Stimulated activated CD8-positive, alpha-beta memory T cell treated with anti-CD3 and anti-CD28 coated beads, Interleukin-15, amount 100 ng/mL, for 1 hour (primary cell): ENCODE data around the gene MAPK4.
"Not testable (repeated sequence)": the region's sequence is repeated elsewhere in the genome, so short reads cannot be mapped to it uniquely, and the experiment has no call there.

Experiments used
- DNase-seq: peaks from one replicate; pipeline ENCODE4 v3.0.0-alpha.2; 2020; ENCODE audit warnings: low read depth

MAPK4 gene

DNA sequence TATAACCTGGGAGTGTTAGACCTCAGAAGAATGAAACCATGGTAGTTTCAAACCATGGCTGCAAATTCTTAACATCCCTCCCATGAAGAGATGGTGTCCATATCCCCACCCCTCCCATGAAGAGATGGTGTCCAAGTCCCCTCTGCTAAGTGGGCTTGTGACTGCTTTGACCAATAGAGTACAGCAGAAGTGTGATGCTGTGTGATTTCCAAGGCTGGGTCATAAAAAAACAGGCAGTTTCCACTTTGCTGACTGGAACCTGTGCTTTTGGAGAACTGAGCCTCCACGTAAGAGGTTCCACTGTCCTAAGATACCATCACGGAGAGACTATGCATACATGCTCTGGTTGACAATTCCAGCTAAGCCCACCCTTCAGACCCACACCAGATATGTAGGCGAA, 194.4 kb downstream of the MAPK4 start:
- DNase-seq, result no peak

DNA sequence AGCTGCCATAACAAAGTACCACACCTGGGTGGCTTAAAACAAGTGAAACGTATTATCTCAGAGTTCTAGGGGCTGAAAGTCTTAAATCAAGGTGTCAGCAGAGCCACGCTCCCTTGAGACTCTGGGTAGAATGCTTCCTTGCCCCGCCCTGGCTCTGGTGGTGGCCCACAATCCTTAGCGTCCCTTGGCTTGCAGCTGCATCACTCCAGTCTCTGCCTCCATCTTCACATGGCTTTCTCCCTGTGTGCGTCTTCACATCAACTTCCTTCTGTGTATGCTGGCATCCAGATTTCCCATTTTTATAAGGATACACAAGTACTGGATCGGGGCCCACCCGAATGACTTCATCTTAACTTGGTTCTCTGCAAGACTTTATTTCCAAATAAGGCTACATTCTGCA, 197.5 kb downstream of the MAPK4 start:
- DNase-seq, result no peak

DNA sequence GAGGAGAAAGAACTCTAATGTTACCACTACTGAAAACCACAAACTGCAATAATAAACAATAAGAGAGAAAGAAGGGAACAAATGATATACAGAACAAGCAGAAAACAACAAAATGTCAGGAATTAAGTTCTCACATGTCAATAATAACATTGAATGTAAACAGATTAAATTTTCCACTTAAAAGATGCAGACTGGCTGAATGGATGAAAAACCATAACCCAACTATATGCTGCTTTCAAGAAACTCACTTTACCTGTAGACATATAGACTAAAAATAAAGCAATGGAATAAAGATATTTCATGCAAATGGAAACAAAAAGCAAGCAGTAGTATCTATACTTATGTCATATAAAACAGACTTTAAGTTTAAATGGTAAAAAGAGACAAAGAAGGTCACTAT, 209.6 kb downstream of the MAPK4 start:
- DNase-seq, result no peak

DNA sequence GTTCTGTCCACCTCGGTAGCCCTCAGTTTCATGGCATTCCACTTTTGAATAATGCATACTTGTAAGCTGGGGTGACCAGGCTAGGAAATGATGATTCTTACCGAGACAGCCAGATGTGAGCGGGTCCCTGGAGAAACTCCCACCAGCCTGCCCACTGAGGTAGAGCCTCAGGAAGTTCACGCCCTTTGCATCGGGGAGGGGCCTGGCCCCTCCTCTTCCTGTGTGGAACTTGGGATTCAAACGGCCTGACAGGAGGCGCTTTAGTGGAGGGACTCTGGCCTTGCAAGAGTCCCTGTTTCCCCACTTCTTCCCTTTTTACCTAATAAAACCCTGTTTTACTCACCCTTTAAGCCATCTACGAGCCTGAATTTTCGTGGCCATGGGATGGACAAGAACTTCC, 215.3 kb downstream of the MAPK4 start:
- DNase-seq, result no peak

DNA sequence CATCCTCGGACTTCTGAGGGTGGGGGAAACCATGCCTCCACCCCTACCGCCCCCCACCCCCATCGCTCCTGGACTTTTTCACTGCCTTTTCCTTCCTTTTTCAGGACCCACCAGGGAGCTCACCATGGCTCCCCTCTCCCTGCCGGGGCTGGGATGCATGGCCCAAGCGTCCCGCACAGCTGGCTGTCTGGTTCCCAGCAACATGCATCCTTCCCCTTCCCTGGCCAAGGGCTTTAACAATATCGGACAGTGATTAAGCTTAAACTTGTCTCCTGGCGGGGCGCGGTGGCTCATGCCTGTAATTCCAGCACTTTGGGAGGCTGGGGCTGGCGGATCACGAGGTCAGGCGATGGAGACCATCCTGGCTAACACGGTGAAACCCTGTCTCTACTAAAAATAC, 215.8 kb downstream of the MAPK4 start:
- DNase-seq, result no peak

DNA sequence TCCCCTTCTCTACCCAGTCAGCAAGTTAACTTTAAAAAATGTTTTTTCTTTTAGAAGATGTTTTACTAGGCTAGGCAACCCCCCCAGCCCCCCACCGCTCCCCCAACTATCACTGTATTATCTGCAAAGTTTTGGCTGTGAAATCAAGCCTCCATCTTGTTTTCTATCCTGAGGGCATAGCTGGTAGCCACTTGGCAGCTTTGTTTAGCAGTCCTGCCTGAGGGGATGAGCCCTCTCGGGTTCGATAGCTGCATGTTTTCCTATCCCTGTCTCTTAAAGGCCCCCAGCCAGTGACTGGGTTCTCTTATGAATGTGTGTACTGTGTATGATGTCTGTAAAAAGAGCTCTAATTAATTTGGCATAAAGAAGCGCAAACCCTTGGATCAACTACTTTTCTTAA, 216.5 kb downstream of the MAPK4 start:
- no peak for DNase-seq

DNA sequence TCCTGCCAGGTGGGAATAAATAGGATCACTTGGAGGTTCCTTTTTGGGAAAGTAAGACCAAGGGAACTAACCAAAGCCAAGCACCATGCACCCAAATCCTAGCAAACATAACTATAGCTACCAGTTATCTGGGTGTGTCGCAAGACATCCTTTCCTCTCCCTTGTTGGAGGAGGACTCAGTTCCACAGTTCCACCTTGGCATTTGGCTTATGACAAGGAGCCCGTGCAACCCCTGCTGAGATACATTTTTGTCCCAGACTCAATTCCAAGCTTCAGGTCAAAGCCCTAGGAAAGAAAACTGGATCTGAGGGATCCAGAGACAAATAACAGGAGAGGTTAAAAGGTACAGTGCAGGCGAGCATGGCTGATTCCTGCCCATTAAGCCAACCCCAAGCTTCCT, 219.1 kb downstream of the MAPK4 start:
- DNase-seq, result not testable (repeated sequence)
